ENCODE results near the gene OR11H6. TPM values are rescaled to one million over a fixed set of nuclear protein-coding genes. Genes with fewer than 3 reads are reported as not detected.
"Not testable (repeated sequence)": the region's sequence is repeated elsewhere in the genome, so short reads cannot be mapped to it uniquely, and the experiment has no call there.

Gene OR11H6
- total RNA-seq, 1 donor from 2014 or later: not detected

DNA sequence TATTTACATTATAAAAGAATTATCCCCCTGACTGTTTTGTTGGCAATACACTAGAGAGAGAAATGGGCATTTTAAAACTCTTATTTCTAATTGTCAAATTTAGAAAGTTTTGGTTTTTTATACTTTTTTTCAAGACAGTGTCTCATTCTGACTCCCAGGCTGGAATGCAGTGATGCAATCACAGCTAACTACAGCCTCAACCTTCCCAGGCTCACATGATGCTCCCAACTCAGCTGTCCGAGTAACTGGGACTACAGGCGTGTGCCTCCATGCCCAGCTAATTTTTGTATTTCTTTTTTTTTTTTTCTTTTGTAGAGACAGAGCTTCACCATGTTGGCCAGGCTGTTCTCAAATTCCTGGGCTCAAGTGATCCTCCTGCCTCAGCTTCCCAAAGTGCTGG lies 8.3 kb upstream of the OR11H6 start:
- no peak for DNase-seq (ENCODE audit: low read depth)
- TF ChIP-seq, protein P1, sequence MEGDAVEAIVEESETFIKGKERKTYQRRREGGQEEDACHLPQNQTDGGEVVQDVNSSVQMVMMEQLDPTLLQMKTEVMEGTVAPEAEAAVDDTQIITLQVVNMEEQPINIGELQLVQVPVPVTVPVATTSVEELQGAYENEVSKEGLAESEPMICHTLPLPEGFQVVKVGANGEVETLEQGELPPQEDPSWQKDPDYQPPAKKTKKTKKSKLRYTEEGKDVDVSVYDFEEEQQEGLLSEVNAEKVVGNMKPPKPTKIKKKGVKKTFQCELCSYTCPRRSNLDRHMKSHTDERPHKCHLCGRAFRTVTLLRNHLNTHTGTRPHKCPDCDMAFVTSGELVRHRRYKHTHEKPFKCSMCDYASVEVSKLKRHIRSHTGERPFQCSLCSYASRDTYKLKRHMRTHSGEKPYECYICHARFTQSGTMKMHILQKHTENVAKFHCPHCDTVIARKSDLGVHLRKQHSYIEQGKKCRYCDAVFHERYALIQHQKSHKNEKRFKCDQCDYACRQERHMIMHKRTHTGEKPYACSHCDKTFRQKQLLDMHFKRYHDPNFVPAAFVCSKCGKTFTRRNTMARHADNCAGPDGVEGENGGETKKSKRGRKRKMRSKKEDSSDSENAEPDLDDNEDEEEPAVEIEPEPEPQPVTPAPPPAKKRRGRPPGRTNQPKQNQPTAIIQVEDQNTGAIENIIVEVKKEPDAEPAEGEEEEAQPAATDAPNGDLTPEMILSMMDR (IDR thresholded peaks at IDR 0.05; ENCODE audit: insufficient read depth, low read length, poor library complexity, severe bottlenecking): no peak
- no peaks in the 10 kb centered on the region for H3K36me3 ChIP-seq (ENCODE audit: control insufficient read depth, insufficient read depth, low read length)
- H3K4me3 ChIP-seq (ENCODE audit: low read depth, low read length): no peak overlapping the region
- H3K27me3 ChIP-seq (ENCODE audit: control insufficient read depth, insufficient read depth, low read length): no peaks in the 10 kb centered on the region

DNA sequence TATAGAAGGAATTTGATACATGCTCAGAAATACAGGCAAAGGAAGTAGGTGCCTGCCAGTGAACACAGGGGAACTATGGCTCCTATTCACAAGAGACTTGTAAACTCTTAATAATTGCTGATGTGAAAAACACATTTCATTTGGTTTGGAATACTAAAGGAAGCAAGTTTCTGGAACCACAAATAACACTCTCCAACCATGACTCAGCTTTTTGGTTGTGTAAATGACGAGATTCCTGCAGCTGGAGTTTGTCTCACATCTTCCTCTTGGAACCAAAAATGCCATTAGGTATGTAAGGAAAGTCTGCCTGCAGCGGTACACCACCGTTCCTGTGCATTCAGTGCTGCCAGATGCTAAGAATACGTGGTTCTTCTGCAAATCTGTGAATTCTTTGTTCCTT lies 4.5 kb upstream of the OR11H6 start:
- no peak for DNase-seq (ENCODE audit: low read depth)
- Histone ChIP-seq H3K4me3 (ENCODE audit: low read depth, low read length) (no peak overlapping the region), H3K36me3 (ENCODE audit: control insufficient read depth, insufficient read depth, low read length) (no peaks in the 10 kb centered on the region), H3K27me3 (ENCODE audit: control insufficient read depth, insufficient read depth, low read length) (no peaks in the 10 kb centered on the region)
- TF ChIP-seq, protein P1 (IDR thresholded peaks at IDR 0.05; ENCODE audit: insufficient read depth, low read length, poor library complexity, severe bottlenecking): no peak

DNA sequence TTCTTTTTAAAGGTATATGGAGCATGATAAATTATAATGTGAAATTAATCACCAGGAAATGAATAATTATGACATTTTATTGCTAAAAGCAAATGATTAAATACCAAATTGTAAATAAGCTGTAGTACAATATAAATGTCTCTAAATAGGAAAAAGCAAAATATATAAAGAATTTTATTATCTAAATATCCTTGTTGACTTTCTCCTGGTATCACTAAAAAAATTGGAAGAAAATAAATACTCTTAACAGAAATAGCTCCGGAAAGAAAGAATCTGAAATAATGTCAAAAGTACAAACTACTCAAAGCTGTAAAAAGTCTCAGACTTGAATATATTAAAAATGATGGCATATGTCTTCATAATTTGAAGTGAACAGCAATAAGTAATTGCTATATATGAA lies 5.2 kb downstream of the OR11H6 start, which contains the start of gene OR11H7:
Gene OR11H7, plus strand, starts transcription at position 301 of the 400 bp plus-strand sequence.
- Histone ChIP-seq H3K27me3 (ENCODE audit: control insufficient read depth, insufficient read depth, low read length) (no peaks in the 10 kb centered on the region), H3K36me3 (ENCODE audit: control insufficient read depth, insufficient read depth, low read length) (no peaks in the 10 kb centered on the region), H3K4me3 (ENCODE audit: low read depth, low read length) (no peak within 1 kb of the TSS)
- DNase-seq (ENCODE audit: low read depth): no peak
- TF ChIP-seq, protein P1 (IDR thresholded peaks at IDR 0.05; ENCODE audit: insufficient read depth, low read length, poor library complexity, severe bottlenecking): no peak

DNA sequence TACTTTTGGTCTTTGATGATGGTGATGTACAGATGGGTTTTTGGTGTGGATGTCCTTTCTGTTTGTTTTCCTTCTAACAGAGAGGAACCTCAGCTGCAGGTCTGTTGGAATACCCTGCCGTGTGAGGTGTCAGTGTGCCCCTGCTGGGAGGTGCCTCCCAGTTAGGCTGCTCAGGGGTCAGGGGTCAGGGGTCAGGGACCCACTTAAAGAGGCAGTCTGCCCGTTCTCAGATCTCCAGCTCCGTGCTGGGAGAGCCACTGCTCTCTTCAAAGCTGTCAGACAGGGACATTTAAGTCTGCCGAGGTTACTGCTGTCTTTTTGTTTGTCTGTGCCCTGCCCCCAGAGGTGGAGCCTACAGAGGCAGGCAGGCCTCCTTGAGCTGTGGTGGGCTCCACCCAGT lies 11.9 kb downstream of the OR11H6 start:
- not testable (repeated sequence) for H3K4me3 ChIP-seq (ENCODE audit: low read depth, low read length); H3K27me3 ChIP-seq (ENCODE audit: control insufficient read depth, insufficient read depth, low read length); DNase-seq (ENCODE audit: low read depth); H3K36me3 ChIP-seq (ENCODE audit: control insufficient read depth, insufficient read depth, low read length)

DNA sequence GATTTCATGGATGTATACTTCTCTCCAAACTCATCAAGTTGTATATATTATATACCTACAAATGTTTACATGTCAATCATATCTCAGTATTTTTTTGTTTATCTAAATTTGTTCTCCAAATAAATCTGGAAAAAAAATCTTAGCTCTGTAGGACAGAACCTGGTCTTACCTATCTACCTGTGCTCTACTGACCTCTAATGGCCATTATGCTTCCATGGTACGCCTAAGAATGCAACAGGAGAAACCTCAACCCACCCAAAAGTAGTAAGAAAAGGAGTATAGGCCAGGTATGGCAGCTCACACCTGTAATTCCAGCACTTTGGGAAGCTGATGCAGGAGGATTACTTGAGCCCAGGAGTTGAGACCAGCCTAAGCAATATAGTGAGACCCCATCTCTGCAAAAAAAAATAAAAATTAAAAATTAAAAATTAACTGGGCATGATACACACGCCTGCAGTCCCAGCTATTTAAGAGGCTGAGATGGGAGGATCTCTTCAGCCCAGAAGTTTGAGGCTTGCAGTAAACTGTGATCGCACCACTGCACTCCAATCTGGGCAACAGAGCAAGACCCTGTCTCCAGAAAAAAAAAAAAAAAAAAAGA lies 24.2 kb downstream of the OR11H6 start:
- no peaks in the 10 kb centered on the region for H3K36me3 ChIP-seq (ENCODE audit: control insufficient read depth, insufficient read depth, low read length)
- H3K27me3 ChIP-seq (ENCODE audit: control insufficient read depth, insufficient read depth, low read length): no peaks in the 10 kb centered on the region
- TF ChIP-seq, protein P1 (IDR thresholded peaks at IDR 0.05; ENCODE audit: insufficient read depth, low read length, poor library complexity, severe bottlenecking): peak; percentile 20
- H3K4me3 ChIP-seq (ENCODE audit: low read depth, low read length): no peak overlapping the region
- DNase-seq (ENCODE audit: low read depth): no peak

DNA sequence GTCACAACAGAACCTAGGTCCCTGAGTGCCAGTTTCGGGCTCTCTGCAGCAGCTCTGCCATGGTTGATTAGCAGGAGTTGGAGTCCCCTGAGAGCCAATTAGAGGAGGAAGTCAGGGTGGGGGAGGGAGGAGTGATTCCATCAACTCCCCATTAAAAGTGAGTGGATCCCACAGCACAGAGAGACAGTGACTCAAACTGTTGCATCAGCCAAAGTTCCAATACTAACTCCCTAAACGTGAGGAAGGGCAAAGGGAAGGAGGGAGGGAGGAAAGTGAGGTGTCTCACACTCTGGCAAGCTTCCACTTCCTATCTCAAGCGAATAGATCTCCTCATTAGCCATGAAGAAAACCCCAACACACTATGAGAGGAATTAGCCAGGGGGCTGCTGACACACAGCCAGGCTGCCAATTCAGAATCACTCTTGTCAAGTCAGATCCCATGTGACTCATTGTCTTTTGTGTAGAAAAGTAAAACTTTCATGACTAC lies 39.2 kb downstream of the OR11H6 start:
- H3K36me3 ChIP-seq (ENCODE audit: control insufficient read depth, insufficient read depth, low read length): no peaks in the 10 kb centered on the region
- peak; percentile 26 for DNase-seq (ENCODE audit: low read depth)
- H3K27me3 ChIP-seq (ENCODE audit: control insufficient read depth, insufficient read depth, low read length): no peaks in the 10 kb centered on the region
- TF ChIP-seq, protein P1 (IDR thresholded peaks at IDR 0.05; ENCODE audit: insufficient read depth, low read length, poor library complexity, severe bottlenecking): no peak
- H3K4me3 ChIP-seq (ENCODE audit: low read depth, low read length): no peak overlapping the region

DNA sequence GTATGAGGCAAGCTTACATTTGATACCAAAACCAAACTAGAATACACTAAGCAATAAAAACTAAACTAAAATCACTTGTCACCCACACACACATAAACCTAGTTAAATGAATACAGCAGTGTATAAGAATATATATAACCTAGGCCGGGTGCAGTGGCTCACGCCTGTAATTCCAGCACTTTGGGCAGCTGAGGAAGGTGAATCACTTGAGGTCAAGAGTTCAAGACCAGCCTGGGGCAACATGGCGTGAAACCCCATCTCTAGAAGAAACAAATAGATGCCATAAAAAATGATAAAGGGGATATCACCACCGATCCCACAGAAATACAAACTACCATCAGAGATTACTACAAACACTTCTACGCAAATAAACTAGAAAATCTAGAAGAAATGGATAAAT lies 40.9 kb downstream of the OR11H6 start:
- not testable (repeated sequence) for H3K4me3 ChIP-seq (ENCODE audit: low read depth, low read length); H3K27me3 ChIP-seq (ENCODE audit: control insufficient read depth, insufficient read depth, low read length); DNase-seq (ENCODE audit: low read depth); H3K36me3 ChIP-seq (ENCODE audit: control insufficient read depth, insufficient read depth, low read length)
